ENCODE data around the gene TPD52L1. TPM values are rescaled to one million over a fixed set of nuclear protein-coding genes. Genes with fewer than 3 reads are reported as not detected.

TPD52L1 gene
- total and polyA plus RNA-seq, 5 donors from 2014 or later = 0.40 to 0.76 (median 0.53) TPM; not detected in 1

DNA sequence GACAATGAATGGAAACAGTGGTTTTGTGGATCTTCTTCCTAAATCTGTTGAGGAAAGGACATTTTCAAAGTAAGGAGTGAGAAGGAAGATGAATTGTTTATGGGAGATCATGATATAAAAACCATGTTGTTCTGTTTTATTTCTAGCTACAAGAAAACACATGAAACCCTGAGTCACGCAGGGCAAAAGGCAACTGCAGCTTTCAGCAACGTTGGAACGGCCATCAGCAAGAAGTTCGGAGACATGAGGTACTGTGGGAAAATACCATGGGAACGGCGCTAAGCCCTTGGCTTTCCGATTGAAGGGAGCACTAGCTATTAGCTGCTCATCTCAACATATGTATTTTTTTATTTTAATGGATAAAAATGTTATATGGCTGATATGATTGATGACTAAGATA lies 94.6 kb downstream of the TPD52L1 start:
- Mint-ChIP-seq H3K36me3 (no peaks in the 10 kb centered on the region), H3K4me1 (peaks cover 0 to 3% (median 0%) of the 10 kb centered on the region in 4 donors), H3K4me3 (no peak overlapping the region), H3K27ac (no peak overlapping the region), H3K27me3 (peaks cover 13% of the 10 kb centered on the region), H3K9me3 (peaks cover 0 to 6% (median 2%) of the 10 kb centered on the region in 7 donors)
- Histone ChIP-seq H3K27me3 (ENCODE audit: control insufficient read depth, insufficient read depth, low read length) (peaks cover 9% of the 10 kb centered on the region), H3K4me1 (ENCODE audit: control insufficient read depth, insufficient read depth, low read length, poor library complexity, severe bottlenecking) (no peaks in the 10 kb centered on the region), H3K36me3 (ENCODE audit: control insufficient read depth, insufficient read depth, low read length) (no peaks in the 10 kb centered on the region), H3K4me3 (ENCODE audit: low read depth, low read length) (no peak overlapping the region), H3K9me3 (ENCODE audit: control insufficient read depth in 2 of 2, low read length in 2 of 2) (no peaks in the 10 kb centered on the region), H3K27ac (ENCODE audit: insufficient read depth, low read length, poor library complexity, severe bottlenecking) (no peak overlapping the region)
- no peak for DNase-seq
- ATAC-seq (ENCODE audit: low read depth in 2 of 2) = no peak

DNA sequence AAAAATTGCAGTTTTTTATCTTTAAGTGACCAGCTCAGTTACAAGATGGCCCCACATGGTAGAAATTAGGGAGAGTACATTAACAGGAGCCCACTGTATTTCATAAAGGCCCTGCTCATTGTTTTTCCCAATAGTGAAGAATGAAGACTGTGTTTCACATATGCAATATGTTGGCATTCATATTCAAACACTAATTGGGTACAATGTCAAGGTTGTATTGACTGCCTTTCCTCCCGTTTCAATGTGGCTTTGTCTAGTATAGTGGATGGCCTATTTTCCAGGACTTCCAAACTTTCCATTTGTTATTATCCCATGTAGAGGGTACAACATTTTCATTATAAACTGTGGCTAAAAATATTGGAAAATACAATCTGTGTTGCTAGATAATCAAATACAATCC lies 96.9 kb downstream of the TPD52L1 start:
- Mint-ChIP-seq H3K4me3 (no peak overlapping the region), H3K27me3 (peaks cover 13% of the 10 kb centered on the region), H3K27ac (no peak overlapping the region), H3K4me1 (peaks cover 0 to 3% (median 0%) of the 10 kb centered on the region in 4 donors), H3K36me3 (no peaks in the 10 kb centered on the region), H3K9me3 (peaks cover 0 to 1% (median 0%) of the 10 kb centered on the region in 7 donors)
- Histone ChIP-seq H3K27me3 (ENCODE audit: control insufficient read depth, insufficient read depth, low read length) (peaks cover 10% of the 10 kb centered on the region), H3K4me3 (ENCODE audit: low read depth, low read length) (no peak overlapping the region), H3K27ac (ENCODE audit: insufficient read depth, low read length, poor library complexity, severe bottlenecking) (no peak overlapping the region), H3K4me1 (ENCODE audit: control insufficient read depth, insufficient read depth, low read length, poor library complexity, severe bottlenecking) (no peaks in the 10 kb centered on the region), H3K36me3 (ENCODE audit: control insufficient read depth, insufficient read depth, low read length) (no peaks in the 10 kb centered on the region), H3K9me3 (ENCODE audit: control insufficient read depth in 2 of 2, low read length in 2 of 2) (no peaks in the 10 kb centered on the region)
- DNase-seq (no peak), ATAC-seq (ENCODE audit: low read depth in 2 of 2) (no peak)

GRCh38 chr6:125251516-125252220 lies 98.1 kb downstream of the TPD52L1 start:
- H3K27me3 ChIP-seq (ENCODE audit: control insufficient read depth, insufficient read depth, low read length) = peaks cover 8% of the 10 kb centered on the region
- no peak overlapping the region for H3K27ac ChIP-seq (ENCODE audit: insufficient read depth, low read length, poor library complexity, severe bottlenecking)
- no peaks in the 10 kb centered on the region for H3K9me3 ChIP-seq (ENCODE audit: control insufficient read depth in 2 of 2, low read length in 2 of 2)
- peaks cover 0 to 1% (median 0%) of the 10 kb centered on the region in 7 donors for H3K9me3 Mint-ChIP-seq
- no peaks in the 10 kb centered on the region for H3K36me3 Mint-ChIP-seq
- peak in 1 of 3 donors; percentile 14 for DNase-seq
- H3K27me3 Mint-ChIP-seq = peaks cover 13% of the 10 kb centered on the region
- no peaks in the 10 kb centered on the region for H3K4me1 ChIP-seq (ENCODE audit: control insufficient read depth, insufficient read depth, low read length, poor library complexity, severe bottlenecking)
- H3K4me1 Mint-ChIP-seq = peaks cover 0 to 3% (median 0%) of the 10 kb centered on the region in 4 donors
- no peaks in the 10 kb centered on the region for H3K36me3 ChIP-seq (ENCODE audit: control insufficient read depth, insufficient read depth, low read length)
- peak; percentile 28 to 40 for ATAC-seq (ENCODE audit: low read depth in 2 of 2)
- peak overlapping the region; percentile 0 to 50 (median 28) for H3K27ac Mint-ChIP-seq
- no peak overlapping the region for H3K4me3 ChIP-seq (ENCODE audit: low read depth, low read length)
- peak overlapping the region in 2 of 4 donors; percentile 5 to 41 for H3K4me3 Mint-ChIP-seq

- Histone ChIP-seq H3K4me3 (ENCODE audit: low read depth, low read length) (no peak overlapping the region), H3K27me3 (ENCODE audit: control insufficient read depth, insufficient read depth, low read length) (peaks cover 4% of the 10 kb centered on the region), H3K36me3 (ENCODE audit: control insufficient read depth, insufficient read depth, low read length) (no peaks in the 10 kb centered on the region), H3K4me1 (ENCODE audit: control insufficient read depth, insufficient read depth, low read length, poor library complexity, severe bottlenecking) (no peaks in the 10 kb centered on the region), H3K27ac (ENCODE audit: insufficient read depth, low read length, poor library complexity, severe bottlenecking) (no peak overlapping the region), H3K9me3 (ENCODE audit: control insufficient read depth in 2 of 2, low read length in 2 of 2) (no peaks in the 10 kb centered on the region)
- H3K36me3 Mint-ChIP-seq = no peaks in the 10 kb centered on the region
- no peak overlapping the region for H3K27ac Mint-ChIP-seq
- H3K4me1 Mint-ChIP-seq = peaks cover 0 to 3% (median 0%) of the 10 kb centered on the region in 4 donors
- peaks cover 7% of the 10 kb centered on the region for H3K27me3 Mint-ChIP-seq
- no peak for ATAC-seq (ENCODE audit: low read depth in 2 of 2)
- no peak overlapping the region for H3K4me3 Mint-ChIP-seq
- no peaks in the 10 kb centered on the region for H3K9me3 Mint-ChIP-seq
- no peak for DNase-seq
Measured at GRCh38 chr6:125252891-125253290, 99.3 kb downstream of the TPD52L1 start.

DNA sequence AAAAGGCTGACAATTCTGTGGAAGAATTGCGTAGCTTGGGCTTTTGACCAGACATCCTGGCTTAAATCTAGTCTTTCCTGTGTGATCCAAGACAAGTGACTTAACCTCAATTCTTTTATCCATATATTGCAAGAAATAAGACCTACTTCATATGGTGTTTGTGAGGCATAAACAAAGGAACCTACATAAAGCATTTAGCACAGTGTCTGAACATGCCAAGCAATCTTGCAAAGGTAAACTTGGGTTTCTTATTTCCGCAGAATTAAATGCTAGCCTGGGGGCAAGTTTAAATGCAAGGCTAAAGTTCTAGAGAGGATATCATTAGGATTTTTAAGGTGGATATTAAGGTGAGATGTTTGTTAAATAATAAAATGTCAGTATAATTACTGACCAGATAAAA lies 100.3 kb downstream of the TPD52L1 start:
- Mint-ChIP-seq H3K27me3 (peaks cover 6% of the 10 kb centered on the region), H3K27ac (no peak overlapping the region), H3K4me1 (peaks cover 0 to 3% (median 0%) of the 10 kb centered on the region in 4 donors), H3K36me3 (no peaks in the 10 kb centered on the region), H3K9me3 (no peaks in the 10 kb centered on the region), H3K4me3 (no peak overlapping the region)
- no peaks in the 10 kb centered on the region for H3K36me3 ChIP-seq (ENCODE audit: control insufficient read depth, insufficient read depth, low read length)
- no peak overlapping the region for H3K27ac ChIP-seq (ENCODE audit: insufficient read depth, low read length, poor library complexity, severe bottlenecking)
- no peaks in the 10 kb centered on the region for H3K4me1 ChIP-seq (ENCODE audit: control insufficient read depth, insufficient read depth, low read length, poor library complexity, severe bottlenecking)
- ATAC-seq (ENCODE audit: low read depth in 2 of 2) (no peak), DNase-seq (no peak)
- H3K9me3 ChIP-seq (ENCODE audit: control insufficient read depth in 2 of 2, low read length in 2 of 2) = no peaks in the 10 kb centered on the region
- no peak overlapping the region for H3K4me3 ChIP-seq (ENCODE audit: low read depth, low read length)
- H3K27me3 ChIP-seq (ENCODE audit: control insufficient read depth, insufficient read depth, low read length) = peaks cover 4% of the 10 kb centered on the region

DNA sequence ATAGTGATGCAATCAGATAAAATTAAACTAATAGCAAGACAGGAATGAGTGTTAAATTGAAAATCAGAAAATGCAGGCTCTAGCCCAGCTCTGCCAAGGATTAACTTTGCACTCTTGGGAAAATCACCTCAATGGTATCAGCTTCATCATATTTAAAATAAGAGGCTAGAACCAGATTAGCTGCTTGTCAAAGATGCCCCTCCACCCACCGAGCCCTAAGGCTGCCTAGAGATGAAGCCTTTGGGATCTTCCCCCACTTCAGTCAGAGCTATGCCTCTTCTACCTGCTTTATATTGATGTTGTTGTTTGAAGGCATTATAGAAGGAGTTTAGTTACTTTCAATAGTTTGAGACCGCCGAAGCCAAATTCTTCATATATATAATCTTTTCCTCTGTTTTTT lies 100.7 kb downstream of the TPD52L1 start:
- Mint-ChIP-seq H3K27me3 (peaks cover 6% of the 10 kb centered on the region), H3K9me3 (no peaks in the 10 kb centered on the region), H3K4me1 (peaks cover 0 to 3% (median 0%) of the 10 kb centered on the region in 4 donors), H3K27ac (no peak overlapping the region), H3K36me3 (no peaks in the 10 kb centered on the region), H3K4me3 (no peak overlapping the region)
- no peak for DNase-seq
- Histone ChIP-seq H3K27me3 (ENCODE audit: control insufficient read depth, insufficient read depth, low read length) (peaks cover 4% of the 10 kb centered on the region), H3K4me1 (ENCODE audit: control insufficient read depth, insufficient read depth, low read length, poor library complexity, severe bottlenecking) (no peaks in the 10 kb centered on the region), H3K9me3 (ENCODE audit: control insufficient read depth in 2 of 2, low read length in 2 of 2) (no peaks in the 10 kb centered on the region), H3K36me3 (ENCODE audit: control insufficient read depth, insufficient read depth, low read length) (no peaks in the 10 kb centered on the region), H3K27ac (ENCODE audit: insufficient read depth, low read length, poor library complexity, severe bottlenecking) (no peak overlapping the region), H3K4me3 (ENCODE audit: low read depth, low read length) (no peak overlapping the region)
- ATAC-seq (ENCODE audit: low read depth in 2 of 2) = no peak

DNA sequence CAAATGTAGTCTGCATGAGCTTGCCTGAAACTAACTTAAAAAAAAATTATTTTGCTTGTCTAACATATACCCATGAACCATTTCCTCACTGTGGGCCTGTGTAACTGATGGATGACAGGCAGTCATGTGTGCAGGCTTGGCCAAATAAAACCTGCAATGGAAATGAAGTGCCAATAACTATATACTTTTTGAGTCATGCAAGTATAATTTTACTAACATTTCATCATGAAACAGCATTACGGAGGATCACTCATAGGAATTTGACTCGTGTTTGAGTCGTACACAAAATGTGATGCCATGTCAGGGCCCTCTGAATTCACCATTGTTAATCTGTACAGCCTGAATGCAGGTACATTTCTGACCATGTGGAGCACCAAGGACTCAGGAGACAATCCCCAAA lies 101.6 kb downstream of the TPD52L1 start:
- H3K27me3 Mint-ChIP-seq = peaks cover 6% of the 10 kb centered on the region

GRCh38 chr6:125257351-125257750 lies 103.8 kb downstream of the TPD52L1 start:
- no peak overlapping the region for H3K4me3 Mint-ChIP-seq
- H3K9me3 Mint-ChIP-seq = no peaks in the 10 kb centered on the region
- H3K27me3 Mint-ChIP-seq = peaks cover 5% of the 10 kb centered on the region
- H3K27ac ChIP-seq (ENCODE audit: insufficient read depth, low read length, poor library complexity, severe bottlenecking) = no peak overlapping the region
- peaks cover 4% of the 10 kb centered on the region for H3K27me3 ChIP-seq (ENCODE audit: control insufficient read depth, insufficient read depth, low read length)
- ATAC-seq (ENCODE audit: low read depth in 2 of 2) (no peak), DNase-seq (no peak)
- no peaks in the 10 kb centered on the region for H3K36me3 ChIP-seq (ENCODE audit: control insufficient read depth, insufficient read depth, low read length)
- no peak overlapping the region for H3K27ac Mint-ChIP-seq
- peaks cover 0 to 3% (median 0%) of the 10 kb centered on the region in 4 donors for H3K4me1 Mint-ChIP-seq
- no peaks in the 10 kb centered on the region for H3K36me3 Mint-ChIP-seq
- H3K9me3 ChIP-seq (ENCODE audit: control insufficient read depth in 2 of 2, low read length in 2 of 2) = no peaks in the 10 kb centered on the region
- no peaks in the 10 kb centered on the region for H3K4me1 ChIP-seq (ENCODE audit: control insufficient read depth, insufficient read depth, low read length, poor library complexity, severe bottlenecking)
- no peak overlapping the region for H3K4me3 ChIP-seq (ENCODE audit: low read depth, low read length)

More for the DNA sequence above, 101.6 kb downstream of the TPD52L1 start:
- DNase-seq (no peak), ATAC-seq (ENCODE audit: low read depth in 2 of 2) (no peak)
- Histone ChIP-seq H3K36me3 (ENCODE audit: control insufficient read depth, insufficient read depth, low read length) (no peaks in the 10 kb centered on the region), H3K4me3 (ENCODE audit: low read depth, low read length) (no peak overlapping the region), H3K4me1 (ENCODE audit: control insufficient read depth, insufficient read depth, low read length, poor library complexity, severe bottlenecking) (no peaks in the 10 kb centered on the region), H3K27me3 (ENCODE audit: control insufficient read depth, insufficient read depth, low read length) (peaks cover 4% of the 10 kb centered on the region), H3K27ac (ENCODE audit: insufficient read depth, low read length, poor library complexity, severe bottlenecking) (no peak overlapping the region), H3K9me3 (ENCODE audit: control insufficient read depth in 2 of 2, low read length in 2 of 2) (no peaks in the 10 kb centered on the region)
- H3K9me3 Mint-ChIP-seq = no peaks in the 10 kb centered on the region
- no peaks in the 10 kb centered on the region for H3K36me3 Mint-ChIP-seq
- peaks cover 0 to 3% (median 0%) of the 10 kb centered on the region in 4 donors for H3K4me1 Mint-ChIP-seq
- no peak overlapping the region for H3K4me3 Mint-ChIP-seq
- H3K27ac Mint-ChIP-seq = no peak overlapping the region
